ENCODE data around the gene ZNF496.
"Not testable (repeated sequence)": the region's sequence is repeated elsewhere in the genome, so short reads cannot be mapped to it uniquely, and the experiment has no call there.

GRCh38 chr1:247289274-247289892 lies 42.3 kb downstream of the ZNF496 start:
- not testable (repeated sequence) for TF ChIP-seq CTCF, POLR2A (IDR thresholded peaks at IDR 0.05)
